ENCODE measurements around the gene NSUN7.

- TF ChIP-seq CTCF (IDR thresholded peaks at IDR 0.05; ENCODE audit: borderline replicate concordance, extremely low read depth, low read length, poor library complexity, severe bottlenecking), result no peak
- TF ChIP-seq EZH2 (IDR thresholded peaks at IDR 0.05; ENCODE audit: borderline replicate concordance, low read depth, low read length, severe bottlenecking), result no peak
These were observed 79.8 kb downstream of the NSUN7 start for GRCh38 chr4:40829586-40829985.
